H1 (cell line): ENCODE results near the gene DNLZ. TPM values are rescaled to one million over a fixed set of nuclear protein-coding genes. Genes with fewer than 3 reads are reported as not detected.

ENCODE experiments used
- CBX5 ChIP-seq: fragments of 300-800, 300-1000 bp; sonication (generic); IDR thresholded peaks from 2 replicates; pipeline ENCODE4 v1.7.1; 2016; ENCODE audit warnings: antibody characterized with exemption, low read length, low read depth
- CREB1 ChIP-seq: IDR thresholded peaks from 2 replicates; pipeline ENCODE4 v1.6.1; 2012; ENCODE audit warnings: inconsistent platforms
- KDM4A ChIP-seq: IDR thresholded peaks from one replicate; pipeline ENCODE4 v1.7.1; 2012; ENCODE audit warnings: low read depth, mild to moderate bottlenecking, moderate library complexity, low read length, inconsistent platforms; ENCODE audit not compliant: severe bottlenecking
- MAFK ChIP-seq: IDR thresholded peaks from 2 replicates; pipeline ENCODE4 v1.6.1; 2012; ENCODE audit warnings: low read depth, mild to moderate bottlenecking, improper control_type of control experiment, low read length
- TEAD4 ChIP-seq: IDR thresholded peaks from 2 replicates; pipeline ENCODE4 v1.6.1; 2012; ENCODE audit warnings: low read depth, low read length, inconsistent platforms, mixed read lengths
- polyA plus RNA-seq, 7 experiments: library from polyadenylated mRNA; depleted of rRNA in 3 of 7; stranded (reverse) in 5 of 7; unstranded in 2 of 7; fragments of >200 nt in 5 of 7; fragments of 200-250 nt in 2 of 7; gene quantifications; 1 replicate in 5 of 7; 2 replicates in 1 of 7; 4 replicates in 1 of 7; pipeline versions ENCODE4 v1.2.1 to v1.2.3, GENCODE V29; 2011 to 2013; ENCODE audit warnings: missing spikeins in 2 of 7, mixed read lengths in 2 of 7
- total RNA-seq: library from RNA; stranded (reverse); fragmentation: NEBNext Ultra II Directional; extraction: Animal tissue kit (Norgen Biotek cat#: 25700); gene quantifications from 2 replicates; pipeline ENCODE4 v1.2.1, GENCODE V29; 2021
- TF ChIP-seq, protein P1 (sequence below): IDR thresholded peaks from 2 replicates; pipeline ENCODE4 v1.6.1; 2012; ENCODE audit warnings: inconsistent platforms

Gene DNLZ
- total and polyA plus RNA-seq, 2 of the 8 experiments (the other 6 are each of a cell fraction or from before 2014, with no cell fraction given) = 11.6 to 17.9 TPM

DNA sequence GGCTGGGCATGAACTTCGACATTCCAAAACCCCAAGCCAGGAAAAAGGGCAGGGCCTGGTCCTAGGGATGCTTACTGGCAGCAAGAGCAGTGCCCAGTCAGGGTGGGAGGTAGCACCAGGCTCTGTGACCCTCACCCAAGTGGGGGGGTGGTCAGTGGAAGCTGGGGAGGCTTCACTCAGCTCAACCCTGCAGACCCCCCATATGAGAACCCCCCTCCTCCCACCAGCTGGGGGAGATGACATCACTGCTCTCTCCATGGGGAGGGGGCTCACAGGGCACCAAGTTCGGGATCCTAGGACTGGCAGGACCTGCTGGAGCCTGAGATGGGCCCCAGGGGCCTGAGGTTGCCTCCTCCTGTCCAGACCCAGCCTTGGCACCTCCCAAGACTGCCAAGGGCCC lies 4.7 kb downstream of the DNLZ start (continued):
- TF ChIP-seq KDM4A = no peak
- TF ChIP-seq CBX5 = no peak
- TF ChIP-seq, protein P1, sequence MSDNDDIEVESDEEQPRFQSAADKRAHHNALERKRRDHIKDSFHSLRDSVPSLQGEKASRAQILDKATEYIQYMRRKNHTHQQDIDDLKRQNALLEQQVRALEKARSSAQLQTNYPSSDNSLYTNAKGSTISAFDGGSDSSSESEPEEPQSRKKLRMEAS = no peak
- no peak for TF ChIP-seq TEAD4
- TF ChIP-seq MAFK = no peak
- TF ChIP-seq CREB1 = no peak
- TF ChIP-seq, all 59 proteins: peak for 0
